Gastroesophageal sphincter (tissue), 4 donors: ENCODE measurements around the gene DCAF11. TPM values are rescaled to one million over a fixed set of nuclear protein-coding genes. Genes with fewer than 3 reads are reported as not detected.

Experiments used
- ATAC-seq: fragments of 150-250 bp; one replicate; pipeline ENCODE4 v1.9.1; 2016; ENCODE audit warnings: mild to moderate bottlenecking, moderate library complexity
- H3K27ac ChIP-seq, 4 donors: fragments of 200-600 bp; sonication (generic) in 3 of 4; 1 replicate in 3 of 4; 2 replicates in 1 of 4; pipeline ENCODE4 v1.5.1; 2016 to 2019
- H3K27me3 ChIP-seq: fragments of 200-600 bp; sonication (generic); one replicate; pipeline ENCODE4 v1.5.1; 2019
- H3K36me3 ChIP-seq, 2 donors: fragments of 200-600 bp; sonication (generic); one replicate each; pipeline ENCODE4 v1.5.1; 2019; ENCODE audit warnings: control low read depth in 1 of 2
- H3K4me1 ChIP-seq, 3 donors: fragments of 200-600 bp; sonication (generic); 1 replicate in 2 of 3; 2 replicates in 1 of 3; pipeline ENCODE4 v1.5.1; 2016 to 2019; ENCODE audit warnings: control low read depth in 2 of 3
- H3K4me3 ChIP-seq, 2 donors: fragments of 200-600 bp; sonication (generic); one replicate each; pipeline ENCODE4 v1.5.1; 2019; ENCODE audit warnings: mild to moderate bottlenecking in 1 of 2, moderate library complexity in 1 of 2
- H3K9me3 ChIP-seq, 3 donors: fragments of 200-600 bp; sonication (generic); one replicate each; pipeline ENCODE4 v1.5.1; 2017 to 2019; ENCODE audit warnings: control low read depth in 2 of 3
- CTCF ChIP-seq, 4 experiments: fragments of 200-600 bp in 2 of 4; fragments of 450-650 bp in 2 of 4; sonication (generic) in 1 of 4; IDR thresholded peaks; one replicate each; pipeline ENCODE4 v1.5.1; 2017 to 2019; ENCODE audit warnings: antibody characterized with exemption in 4 of 4, mild to moderate bottlenecking in 2 of 4, moderate library complexity in 2 of 4
- EP300 ChIP-seq: sonication (generic); formaldehyde crosslinking; IDR thresholded peaks from one replicate; pipeline ENCODE4 v1.6.1; 2017; ENCODE audit warnings: antibody characterized with exemption, mild to moderate bottlenecking
- POLR2A ChIP-seq, 2 donors: fragments of 450-650 bp; IDR thresholded peaks; one replicate each; pipeline ENCODE4 v1.6.1; 2017; ENCODE audit warnings: antibody characterized with exemption in 2 of 2, mild to moderate bottlenecking in 2 of 2, moderate library complexity in 1 of 2
- POLR2AphosphoS5 ChIP-seq: sonication (generic); formaldehyde crosslinking; IDR thresholded peaks from one replicate; pipeline ENCODE4 v1.6.1; 2017; ENCODE audit warnings: antibody characterized with exemption
- WGBS, 2 donors: methylation state at CpG; one replicate each; pipeline ENCODE4 v1.1.5; 2018; ENCODE audit warnings: low coverage in 1 of 2; 5-methylcytosine and 5-hydroxymethylcytosine counted together
- total RNA-seq, 4 donors: library from RNA; depleted of rRNA; stranded (reverse); fragments of >200 nt; gene quantifications; one replicate each; pipeline ENCODE4 v1.1.0, GENCODE V29; 2016

The DCAF11 gene
- total RNA-seq, 4 donors from 2014 or later = 58.0 to 81.6 (median 71.6) TPM

GRCh38 chr14:24082411-24083080 is 32.0 kb upstream of the DCAF11 start:
- no peaks in the 10 kb centered on the region for H3K36me3 ChIP-seq
- WGBS, 2 donors = 67% methylated on average over 1 of the region's 5 CpGs; no CpG with 5 or more reads in 1 of the 2 donors
- peaks cover 0 to 18% (median 0%) of the 10 kb centered on the region in 3 donors for H3K4me1 ChIP-seq
- TF ChIP-seq EP300 (no peak), POLR2A (IDR thresholded peaks at IDR 0.05) (no peak), POLR2AphosphoS5 (no peak), CTCF (IDR thresholded peaks at IDR 0.05) (no peak)
- no peaks in the 10 kb centered on the region for H3K27me3 ChIP-seq
- no peak overlapping the region for H3K4me3 ChIP-seq
- no peak for ATAC-seq
- no peaks in the 10 kb centered on the region for H3K9me3 ChIP-seq
- no peak overlapping the region for H3K27ac ChIP-seq

- Histone ChIP-seq H3K27me3 (no peaks in the 10 kb centered on the region), H3K36me3 (no peaks in the 10 kb centered on the region), H3K4me1 (peaks cover 0 to 18% (median 0%) of the 10 kb centered on the region in 3 donors), H3K9me3 (no peaks in the 10 kb centered on the region), H3K27ac (no peak overlapping the region), H3K4me3 (no peak overlapping the region)
- ATAC-seq = no peak
- 89% methylated on average over 3 of the region's 3 CpGs for WGBS, 2 donors
- no peak for TF ChIP-seq POLR2A (IDR thresholded peaks at IDR 0.05)
- no peak for TF ChIP-seq POLR2AphosphoS5
- TF ChIP-seq CTCF (IDR thresholded peaks at IDR 0.05) = no peak
- TF ChIP-seq EP300 = no peak
These were observed 31.1 kb upstream of the DCAF11 start for GRCh38 chr14:24083462-24083861.

- Histone ChIP-seq H3K27ac (no peak overlapping the region), H3K4me3 (no peak overlapping the region)
- ATAC-seq = no peak
These were observed 30.1 kb upstream of the DCAF11 start for GRCh38 chr14:24084440-24084839.

GRCh38 chr14:24085215-24085614 is 29.4 kb upstream of the DCAF11 start:
- 86 to 93% methylated on average over 3 of the region's 3 CpGs for WGBS, 2 donors
- H3K36me3 ChIP-seq = no peaks in the 10 kb centered on the region
- H3K9me3 ChIP-seq = no peaks in the 10 kb centered on the region
- no peak for ATAC-seq
- H3K4me3 ChIP-seq = no peak overlapping the region
- TF ChIP-seq POLR2A (IDR thresholded peaks at IDR 0.05) (no peak), CTCF (IDR thresholded peaks at IDR 0.05) (no peak), POLR2AphosphoS5 (no peak), EP300 (no peak)
- no peak overlapping the region for H3K27ac ChIP-seq
- H3K4me1 ChIP-seq = peaks cover 0 to 18% (median 0%) of the 10 kb centered on the region in 3 donors
- H3K27me3 ChIP-seq = no peaks in the 10 kb centered on the region

More at GRCh38 chr14:24084440-24084839, 30.1 kb upstream of the DCAF11 start:
- no peaks in the 10 kb centered on the region for H3K36me3 ChIP-seq
- H3K27me3 ChIP-seq = no peaks in the 10 kb centered on the region
- H3K9me3 ChIP-seq = no peaks in the 10 kb centered on the region
- WGBS, 2 donors = no CpG with 5 or more reads among the region's 2 CpGs
- peaks cover 0 to 18% (median 0%) of the 10 kb centered on the region in 3 donors for H3K4me1 ChIP-seq
- TF ChIP-seq POLR2A (IDR thresholded peaks at IDR 0.05) (no peak), EP300 (no peak), CTCF (IDR thresholded peaks at IDR 0.05) (no peak), POLR2AphosphoS5 (no peak)
